GM21723 (cell line): ENCODE results near the gene VPREB3.

Experiments
- ATAC-seq: cut with Tn5 transposase; IDR thresholded peaks from one replicate; pipeline ENCODE4 v1.9.1; 2021; ENCODE audit warnings: mild to moderate bottlenecking, moderate library complexity; ENCODE audit not compliant: unreplicated experiment

The VPREB3 gene, protein sequence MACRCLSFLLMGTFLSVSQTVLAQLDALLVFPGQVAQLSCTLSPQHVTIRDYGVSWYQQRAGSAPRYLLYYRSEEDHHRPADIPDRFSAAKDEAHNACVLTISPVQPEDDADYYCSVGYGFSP

DNA sequence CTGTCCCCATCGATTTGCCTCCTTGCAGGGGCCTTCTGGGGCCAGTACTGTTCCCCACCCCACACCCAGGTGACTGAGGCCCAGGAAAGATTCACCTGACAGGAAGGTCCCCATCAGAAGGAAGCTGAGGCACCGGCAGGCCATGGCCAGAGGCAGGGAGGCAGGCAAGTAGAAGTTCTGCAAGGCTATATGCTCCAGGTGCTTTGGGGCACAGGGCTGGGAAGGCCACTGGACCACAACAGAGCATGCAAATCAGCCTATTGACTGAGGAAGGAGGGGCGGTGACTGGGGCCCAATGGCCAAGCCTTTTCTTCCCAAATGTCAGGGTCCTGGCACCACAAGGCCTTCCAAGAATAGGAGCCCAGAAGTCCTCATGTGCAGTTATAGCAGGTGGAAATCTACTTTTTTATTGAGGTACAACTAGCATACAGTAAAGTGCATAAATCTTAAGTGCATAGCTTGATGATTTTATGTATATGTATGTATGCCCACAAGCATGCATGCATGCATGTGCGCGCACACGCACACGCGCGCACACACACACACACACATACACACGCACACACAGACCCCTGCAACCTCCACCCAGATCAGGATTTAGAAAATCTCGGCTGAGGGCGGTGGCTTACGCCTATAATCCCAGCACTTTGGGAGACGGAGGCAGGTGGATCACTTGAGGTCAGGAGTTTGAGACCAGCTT, at the start of gene VPREB3:
TSS of gene VPREB3 (minus strand) at position 206 of the 700 bp plus-strand sequence. CDS start at position 144, 62 bp downstream.
- no peak for ATAC-seq

DNA sequence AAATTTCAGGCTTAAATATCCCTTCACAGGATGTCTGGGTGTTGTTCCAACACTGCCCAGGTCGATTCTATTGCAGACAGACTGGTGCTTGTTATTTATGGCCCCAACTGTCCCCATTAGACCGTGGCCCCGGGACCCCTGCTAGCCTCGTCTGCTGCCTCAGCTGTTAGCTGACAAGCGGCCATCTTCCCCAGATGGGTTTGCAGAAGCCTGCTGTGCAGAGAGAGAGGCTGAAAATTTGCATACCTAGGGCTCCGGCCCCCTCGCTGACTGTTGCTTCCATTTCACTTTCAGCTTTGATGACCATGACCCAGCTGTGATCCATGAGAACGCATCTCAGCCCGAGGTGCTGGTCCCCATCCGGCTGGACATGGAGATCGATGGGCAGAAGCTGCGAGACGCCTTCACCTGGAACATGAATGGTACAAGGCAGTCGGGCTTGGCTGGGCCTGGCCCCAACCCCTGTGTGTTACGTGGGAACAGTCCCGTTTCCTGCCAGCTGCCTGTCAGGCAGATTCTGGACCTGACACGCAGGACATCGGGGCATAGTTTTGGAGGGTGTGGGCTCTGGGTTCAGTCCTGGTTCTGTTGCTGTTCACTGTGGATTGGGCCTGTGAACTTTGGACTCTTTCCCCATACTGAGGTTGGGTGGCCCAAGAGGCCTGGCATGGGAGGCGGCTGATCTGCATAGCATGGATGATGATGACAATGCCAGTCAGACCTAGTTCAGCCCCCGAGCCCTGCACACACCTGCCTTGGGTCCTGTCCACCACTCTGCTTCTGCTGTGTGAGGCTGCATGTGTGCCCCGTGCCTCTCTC, 49.0 kb upstream of the VPREB3 start:
- no peak for ATAC-seq

DNA sequence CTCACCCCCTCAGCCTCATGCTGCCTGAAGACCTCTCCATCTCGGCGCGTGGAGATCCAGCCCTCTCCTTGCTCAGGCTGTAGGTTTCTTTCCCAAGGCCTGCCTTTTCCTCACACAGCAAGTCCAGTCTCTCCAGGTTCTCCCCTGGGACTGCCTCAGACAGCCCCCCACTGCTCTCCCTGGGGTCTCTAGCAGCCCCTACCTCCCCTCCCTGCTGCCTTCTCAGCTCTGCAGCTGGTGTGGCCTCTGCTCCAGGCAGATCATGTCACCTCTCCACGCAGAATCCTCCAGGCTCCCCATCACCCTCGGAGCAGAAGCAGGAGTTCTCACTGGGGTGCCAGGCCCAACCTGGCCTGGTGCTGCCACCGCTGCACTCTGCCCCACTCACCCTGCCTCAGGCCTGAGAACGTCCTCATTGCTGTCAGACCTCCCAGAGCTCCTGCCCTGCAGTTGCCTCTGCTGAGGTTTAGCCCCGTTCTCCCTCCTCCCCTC, 47.7 kb upstream of the VPREB3 start:
- no peak for ATAC-seq

DNA sequence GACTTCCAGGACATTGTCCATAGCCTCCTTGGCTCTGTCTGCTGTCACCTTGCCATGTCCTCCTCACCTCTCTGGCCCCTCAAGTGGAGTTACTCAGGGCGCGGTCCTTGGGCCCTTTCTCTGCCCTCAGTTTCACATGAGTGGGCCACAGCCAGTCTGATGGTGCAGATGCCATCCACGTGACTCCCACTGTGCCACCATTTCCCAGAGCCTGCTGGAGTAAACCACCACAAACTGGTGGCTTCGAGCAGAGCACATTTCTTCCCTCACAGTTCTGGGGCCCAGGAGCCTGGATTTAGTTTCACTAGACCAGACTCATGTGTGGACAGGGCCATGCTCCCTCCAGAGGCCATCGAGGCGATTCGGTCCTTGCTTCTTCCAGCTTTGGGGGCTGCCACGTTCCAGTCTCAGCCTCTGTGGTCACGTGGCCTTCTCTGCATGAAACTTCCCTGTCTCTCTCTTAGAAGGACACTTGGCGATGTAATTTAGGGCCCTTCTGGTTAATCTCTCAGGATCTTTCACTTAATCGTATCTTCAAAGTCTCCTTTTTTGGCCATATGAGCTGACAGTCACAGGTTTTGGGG, 47.1 kb upstream of the VPREB3 start:
- ATAC-seq = no peak

DNA sequence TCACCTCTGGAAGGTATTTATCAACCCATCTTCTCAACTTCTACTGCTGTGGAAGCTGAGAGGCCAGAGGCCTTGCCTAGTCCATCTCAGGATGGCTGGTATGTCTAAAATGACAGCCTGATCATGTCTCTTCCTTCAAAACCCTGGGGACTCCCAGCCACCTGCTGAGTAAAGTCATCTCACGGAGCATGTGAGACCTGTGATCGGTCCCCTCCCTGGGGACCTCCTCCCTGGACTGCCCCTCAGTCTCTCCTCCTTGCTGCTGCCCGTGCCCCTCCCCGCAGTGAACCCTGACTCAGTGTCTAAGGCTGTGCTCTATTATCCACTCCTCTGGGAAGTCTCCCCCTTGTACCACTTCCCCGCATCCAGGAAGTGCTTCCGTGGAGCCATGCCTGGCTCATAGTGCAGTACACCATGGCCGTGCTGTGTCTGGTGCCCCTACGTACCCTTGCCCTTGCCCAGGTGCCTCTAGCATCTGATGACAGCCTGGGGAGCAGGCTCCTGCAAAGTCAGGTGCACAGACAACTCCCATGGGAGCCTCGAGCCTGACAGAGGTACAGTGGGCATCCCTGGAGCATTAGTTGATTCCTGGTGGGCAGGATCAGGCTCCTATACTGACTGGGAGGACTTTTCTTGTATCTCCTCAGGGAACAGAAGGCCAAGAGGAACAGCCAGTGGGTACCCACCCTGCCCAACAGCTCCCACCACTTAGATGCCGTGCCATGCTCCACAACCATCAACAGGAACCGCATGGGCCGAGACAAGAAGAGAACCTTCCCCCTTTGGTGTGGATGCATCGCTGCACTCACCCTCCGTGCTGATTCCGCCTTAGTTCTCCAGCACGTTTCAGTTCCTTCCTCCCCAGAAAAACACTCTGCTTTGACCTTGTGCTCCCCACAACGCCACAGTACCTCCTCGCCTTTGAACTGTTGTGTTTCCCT, 46.3 kb upstream of the VPREB3 start:
- ATAC-seq = peak; percentile 51

DNA sequence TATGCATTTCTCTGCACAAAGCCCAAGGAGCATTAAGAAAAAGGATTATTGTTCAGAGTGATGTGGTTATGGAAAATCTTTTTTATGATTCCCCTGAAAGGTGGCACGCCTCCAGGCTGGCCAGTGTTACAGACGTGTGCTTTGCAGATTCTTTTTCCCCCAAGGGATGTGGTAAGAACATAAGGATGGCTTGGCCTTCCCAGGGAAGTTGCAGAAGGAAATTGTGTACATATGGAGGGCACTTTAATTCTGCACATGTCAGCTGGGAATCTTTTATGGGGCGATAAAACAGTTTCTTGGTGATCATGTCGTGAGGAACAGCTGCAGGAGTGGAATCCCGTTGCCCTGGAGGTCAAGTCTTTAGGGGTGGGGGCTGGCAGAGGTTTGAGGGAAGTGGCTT, 42.2 kb upstream of the VPREB3 start:
- ATAC-seq = no peak

DNA sequence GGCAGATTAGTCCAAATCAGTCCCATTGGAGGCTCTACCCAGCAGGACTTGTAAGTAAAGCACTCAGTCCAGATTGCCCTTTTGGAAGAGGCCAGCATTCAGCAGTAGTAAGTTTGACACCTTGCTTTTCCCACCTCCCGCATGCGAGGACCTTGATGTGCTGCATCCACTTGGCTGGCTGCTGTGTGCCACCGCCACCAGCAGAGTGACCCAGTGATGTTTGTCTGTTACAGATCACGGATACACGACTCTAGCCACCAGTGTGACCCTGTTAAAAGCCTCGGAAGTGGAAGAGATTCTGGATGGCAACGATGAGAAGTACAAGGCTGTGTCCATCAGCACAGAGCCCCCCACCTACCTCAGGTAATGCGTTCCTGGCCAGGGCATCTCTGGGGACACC, 39.1 kb upstream of the VPREB3 start:
- no peak for ATAC-seq

DNA sequence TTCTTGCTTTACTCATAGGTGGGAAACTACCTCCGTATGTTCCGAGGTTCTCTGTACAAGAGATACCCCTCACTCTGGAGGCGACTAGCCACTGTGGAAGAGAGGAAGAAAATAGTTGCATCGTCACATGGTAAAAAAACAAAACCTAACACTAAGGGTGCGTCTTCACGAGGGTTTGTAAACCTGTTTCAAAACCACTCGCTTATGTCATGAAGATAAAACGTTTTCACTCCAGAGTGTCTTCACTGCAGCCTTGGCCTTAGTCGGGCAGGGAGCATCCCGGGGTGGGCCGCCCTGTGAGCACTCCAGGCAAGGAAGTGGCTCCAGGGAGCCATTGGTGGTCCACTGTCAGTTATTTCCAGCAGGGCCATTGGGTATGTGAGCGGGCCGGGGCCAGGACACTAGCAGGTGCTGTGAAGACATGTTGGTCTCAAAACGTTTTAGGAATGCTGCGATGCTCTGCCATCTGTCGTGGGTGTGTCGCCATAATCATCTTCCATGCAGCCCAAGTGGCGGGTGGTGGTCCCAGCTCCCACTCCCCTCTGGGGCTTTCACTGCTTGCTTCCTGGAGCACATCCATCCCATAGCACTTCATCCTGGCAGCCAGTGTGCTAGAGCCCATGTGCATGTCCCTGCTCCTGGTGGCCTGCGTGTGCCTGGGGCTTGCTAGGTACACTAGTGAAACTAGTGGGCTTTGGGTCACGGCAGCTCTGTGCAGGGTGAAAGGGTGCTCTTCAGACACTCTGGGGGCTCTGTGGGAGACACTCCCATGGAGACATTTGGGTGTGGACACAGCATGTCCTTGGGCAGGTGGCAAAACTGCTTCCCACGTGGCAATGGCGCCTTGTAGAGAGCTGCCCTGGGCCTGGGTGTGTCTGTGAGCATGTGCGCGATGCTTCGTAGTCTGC, 37.8 kb upstream of the VPREB3 start:
- no peak for ATAC-seq

DNA sequence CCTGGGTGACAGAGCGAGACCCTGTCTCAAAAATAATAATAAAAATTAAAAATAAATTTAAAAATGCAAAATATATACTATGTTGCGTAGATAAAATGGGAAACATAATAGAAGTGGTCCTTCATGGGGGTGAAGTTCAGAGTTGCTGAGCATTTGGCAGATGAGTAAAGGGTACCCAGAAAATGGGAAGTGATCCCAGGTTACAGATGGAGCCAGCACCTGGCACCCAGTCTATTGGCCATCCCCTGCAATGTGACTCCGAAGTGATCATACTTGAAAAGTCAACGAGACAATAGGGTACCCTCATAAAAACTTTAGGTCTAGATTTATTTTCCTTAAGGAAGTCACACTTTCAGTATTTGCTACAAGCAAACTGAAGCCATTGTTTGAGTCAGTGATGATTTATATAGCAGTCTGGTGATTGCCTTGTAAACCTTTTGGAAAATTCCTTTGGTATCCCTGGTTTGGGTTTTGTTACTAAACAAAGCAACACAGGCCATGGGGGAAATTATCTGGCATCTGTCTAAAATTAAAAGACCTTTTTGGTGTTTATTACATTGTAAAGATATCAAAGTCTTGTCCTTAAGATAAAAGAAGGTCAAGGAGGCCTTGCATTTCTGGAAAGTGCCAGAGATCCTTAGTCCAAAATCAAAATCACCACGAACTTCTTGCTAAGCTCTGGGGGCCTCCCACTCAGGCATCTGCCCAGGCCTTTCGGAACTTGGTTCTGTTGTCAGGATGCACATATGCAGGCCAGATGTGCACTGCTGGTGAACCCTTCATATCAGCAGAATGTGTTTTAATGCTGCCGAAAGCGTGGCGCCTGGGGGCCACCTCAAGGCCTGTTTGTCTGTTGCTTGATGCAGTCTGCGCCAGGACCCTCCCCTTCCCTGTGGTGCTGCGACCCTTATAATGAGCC, 36.9 kb upstream of the VPREB3 start:
- no peak for ATAC-seq

DNA sequence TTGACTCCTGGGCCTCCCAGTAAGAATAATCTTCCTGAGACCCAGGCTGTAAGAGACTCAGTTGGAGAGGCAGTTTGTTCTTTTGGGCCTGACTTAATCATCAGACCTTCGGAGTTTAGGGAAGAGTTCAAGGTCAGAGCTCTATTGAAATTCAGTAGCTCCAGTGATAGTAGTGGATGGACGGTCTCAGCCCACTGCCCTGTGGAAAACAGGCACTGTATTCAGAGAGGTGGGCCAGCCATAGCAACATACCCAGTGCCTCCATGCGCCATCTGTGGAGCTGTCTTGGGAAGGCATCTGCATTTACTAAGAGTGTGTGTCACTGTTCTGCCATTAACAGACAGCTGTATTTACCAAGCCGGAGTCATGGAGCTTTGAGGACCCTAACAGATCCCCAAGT, 35.4 kb upstream of the VPREB3 start:
- no peak for ATAC-seq

DNA sequence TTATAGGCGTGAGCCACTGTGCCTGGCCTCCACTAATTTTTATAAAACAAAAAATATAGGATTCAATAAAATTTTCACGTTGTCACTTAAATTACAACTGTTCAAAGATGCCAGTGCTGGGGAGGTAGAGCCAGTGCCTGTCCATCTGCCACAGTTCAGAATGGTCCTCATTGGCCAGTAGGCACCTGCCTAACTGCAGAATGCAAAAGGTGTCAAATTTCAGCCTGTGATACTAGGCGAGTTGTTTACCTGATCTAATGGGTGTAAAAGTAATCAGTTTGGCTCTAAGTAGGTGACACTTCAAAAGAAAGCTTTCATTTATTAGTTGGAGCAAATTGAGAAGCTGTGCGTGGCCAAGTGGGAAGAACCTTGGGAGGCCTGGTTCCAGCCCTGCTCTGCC, 34.9 kb upstream of the VPREB3 start:
- no peak for ATAC-seq

DNA sequence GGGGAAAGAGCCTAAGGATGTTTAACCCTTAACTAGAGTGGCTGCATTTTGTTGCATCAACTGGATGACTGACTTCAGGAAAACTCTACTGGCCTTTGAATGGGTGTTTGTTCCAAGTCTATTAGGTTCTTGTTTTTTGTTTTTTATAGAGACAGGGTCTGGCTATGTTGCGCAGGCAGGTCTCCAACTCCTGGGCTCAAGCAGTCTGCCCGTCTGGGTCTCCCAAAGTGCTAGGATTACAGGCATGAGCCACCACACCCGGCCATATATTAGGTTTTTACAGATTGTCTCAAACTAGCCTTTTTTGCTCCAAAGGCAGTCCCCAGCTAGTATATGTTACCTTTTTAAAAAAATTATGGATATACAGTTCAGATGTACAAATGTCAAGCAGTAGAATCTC, 33.7 kb upstream of the VPREB3 start:
- no peak for ATAC-seq

DNA sequence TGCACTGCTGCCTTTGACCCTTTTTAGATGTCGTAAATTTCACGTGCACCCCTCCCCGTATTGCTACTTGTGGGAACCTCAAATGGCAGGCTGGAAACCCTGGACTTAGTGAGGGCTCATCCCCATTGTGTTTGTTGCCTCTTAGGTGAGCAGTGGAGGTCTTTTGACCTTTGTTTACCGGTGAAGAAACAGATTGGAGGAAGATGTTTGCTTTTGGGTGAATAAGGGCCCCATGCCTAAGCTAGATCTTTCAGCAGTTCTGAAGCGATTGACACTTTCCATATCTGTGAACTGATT, 33.3 kb upstream of the VPREB3 start:
- ATAC-seq = peak; percentile 11

DNA sequence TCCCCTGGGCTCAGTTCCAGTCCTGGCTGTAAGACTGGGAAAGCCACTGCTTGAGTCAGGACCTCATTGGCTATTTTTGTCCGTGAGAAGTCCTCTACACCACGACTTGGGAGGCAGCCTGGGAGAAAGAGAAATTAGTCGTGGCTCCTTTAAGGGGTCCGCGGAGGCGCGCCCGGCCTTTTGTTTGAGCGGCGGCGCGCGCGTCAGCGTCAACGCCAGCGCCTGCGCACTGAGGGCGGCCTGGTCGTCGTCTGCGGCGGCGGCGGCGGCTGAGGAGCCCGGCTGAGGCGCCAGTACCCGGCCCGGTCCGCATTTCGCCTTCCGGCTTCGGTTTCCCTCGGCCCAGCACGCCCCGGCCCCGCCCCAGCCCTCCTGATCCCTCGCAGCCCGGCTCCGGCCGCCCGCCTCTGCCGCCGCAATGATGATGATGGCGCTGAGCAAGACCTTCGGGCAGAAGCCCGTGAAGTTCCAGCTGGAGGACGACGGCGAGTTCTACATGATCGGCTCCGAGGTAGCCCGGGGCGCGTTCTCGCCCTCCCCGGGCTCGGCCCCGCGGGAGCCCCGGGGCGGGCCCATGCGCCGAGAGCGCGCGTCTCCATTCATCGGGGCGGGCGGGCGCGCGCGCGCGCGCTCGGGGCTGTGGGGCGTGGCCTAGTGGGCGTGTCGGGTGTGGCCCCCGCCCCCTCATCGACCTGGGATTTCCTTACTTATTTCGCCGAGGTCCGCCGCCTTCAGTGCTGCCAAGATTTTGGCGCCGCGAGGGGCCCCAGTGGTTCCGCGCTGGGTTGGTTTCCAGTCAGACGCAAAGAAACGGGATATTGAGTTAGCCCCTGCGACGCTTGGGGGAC, 32.8 kb upstream of the VPREB3 start, which contains the start of gene SMARCB1:
TSS of gene SMARCB1 (plus strand) at position 215 of the 848 bp plus-strand sequence. CDS start at position 419, 204 bp downstream.
- peak; percentile 57 for ATAC-seq

DNA sequence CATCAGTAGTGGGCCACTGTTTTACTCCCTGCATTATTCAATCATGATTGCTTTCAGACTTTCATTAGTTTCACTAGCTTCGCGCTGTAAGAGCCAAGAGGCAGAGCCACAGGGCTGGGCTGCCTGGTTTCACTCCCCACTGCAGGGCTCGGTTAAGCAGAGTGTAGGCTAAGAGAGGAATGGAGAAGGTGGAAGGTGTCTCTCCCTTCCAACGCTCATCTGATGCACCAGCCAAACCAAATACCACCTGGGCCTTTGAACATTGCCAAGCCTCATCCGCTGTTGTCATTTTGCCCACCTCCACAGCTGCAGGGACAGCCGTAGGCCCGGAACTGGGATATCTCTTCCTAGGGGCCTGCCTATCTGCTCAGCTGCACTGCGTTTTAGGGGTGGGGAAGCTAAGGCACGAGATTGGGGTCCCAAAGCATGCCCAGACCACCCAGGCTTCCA, 32.1 kb upstream of the VPREB3 start:
- ATAC-seq = no peak

DNA sequence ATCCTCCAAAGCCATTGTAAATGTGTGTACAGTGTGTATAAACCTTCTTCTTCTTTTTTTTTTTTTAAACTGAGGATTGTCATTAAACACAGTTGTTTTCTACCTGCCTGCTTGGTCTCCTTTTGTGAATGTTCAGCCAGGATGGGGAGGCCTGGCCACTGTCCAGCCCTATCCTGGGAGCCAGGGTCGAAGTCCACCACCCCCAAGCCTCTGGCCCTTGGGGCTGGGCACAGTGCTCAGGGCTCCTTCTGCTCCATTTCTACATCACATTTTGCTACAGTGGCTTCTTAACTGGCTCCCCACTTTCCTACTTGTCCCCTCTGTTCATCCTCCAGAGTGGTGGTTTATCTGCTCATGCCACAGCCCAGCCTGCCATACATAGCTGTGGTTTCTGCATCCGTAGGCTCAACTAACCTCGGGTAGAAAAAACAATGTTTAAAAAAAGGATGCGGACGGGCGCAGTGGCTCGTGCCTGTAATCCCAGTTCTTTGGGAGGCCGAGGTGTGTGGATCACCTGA, 30.0 kb upstream of the VPREB3 start:
- ATAC-seq = no peak
